Sigmoid colon (tissue), 4 donors: ENCODE measurements around the gene KRT81.

Source experiments
- EP300 ChIP-seq, 4 donors: sonication (generic); formaldehyde crosslinking; IDR thresholded peaks; one replicate each; pipeline ENCODE4 v1.6.1; 2017; ENCODE audit warnings: antibody characterized with exemption in 4 of 4
- POLR2AphosphoS5 ChIP-seq, 4 donors: sonication (generic); formaldehyde crosslinking; IDR thresholded peaks; one replicate each; pipeline ENCODE4 v1.6.1; 2017; ENCODE audit warnings: antibody characterized with exemption in 4 of 4
- TF ChIP-seq, protein P1 (sequence below), 4 experiments: fragments of 450-650 bp in 3 of 4; fragments of 200-600 bp in 1 of 4; IDR thresholded peaks; one replicate each; pipeline ENCODE4 v1.5.1; 2016 to 2019; ENCODE audit warnings: antibody characterized with exemption in 4 of 4, mild to moderate bottlenecking in 3 of 4, moderate library complexity in 2 of 4

DNA sequence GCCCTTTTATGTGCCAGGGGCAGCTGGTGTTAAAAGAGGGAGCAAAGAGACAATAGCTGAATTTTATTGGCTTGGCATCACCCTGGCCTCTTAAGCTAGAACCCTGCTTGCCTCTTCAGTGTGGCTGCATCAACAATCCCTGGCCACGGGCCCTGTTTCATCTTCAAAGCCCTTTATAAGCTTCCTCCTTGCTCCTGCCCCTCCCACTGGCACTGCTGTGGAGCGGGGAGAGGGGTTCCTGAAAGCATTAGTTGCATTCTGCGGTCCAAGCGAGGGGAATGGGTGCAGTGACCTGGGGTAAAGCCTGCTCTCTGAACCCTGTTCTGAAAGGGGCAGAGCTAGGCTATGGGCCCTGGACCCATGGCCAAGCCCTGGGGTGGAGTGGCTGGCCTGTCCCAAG, 30.1 kb upstream of the KRT81 start:
- TF ChIP-seq, protein P1, sequence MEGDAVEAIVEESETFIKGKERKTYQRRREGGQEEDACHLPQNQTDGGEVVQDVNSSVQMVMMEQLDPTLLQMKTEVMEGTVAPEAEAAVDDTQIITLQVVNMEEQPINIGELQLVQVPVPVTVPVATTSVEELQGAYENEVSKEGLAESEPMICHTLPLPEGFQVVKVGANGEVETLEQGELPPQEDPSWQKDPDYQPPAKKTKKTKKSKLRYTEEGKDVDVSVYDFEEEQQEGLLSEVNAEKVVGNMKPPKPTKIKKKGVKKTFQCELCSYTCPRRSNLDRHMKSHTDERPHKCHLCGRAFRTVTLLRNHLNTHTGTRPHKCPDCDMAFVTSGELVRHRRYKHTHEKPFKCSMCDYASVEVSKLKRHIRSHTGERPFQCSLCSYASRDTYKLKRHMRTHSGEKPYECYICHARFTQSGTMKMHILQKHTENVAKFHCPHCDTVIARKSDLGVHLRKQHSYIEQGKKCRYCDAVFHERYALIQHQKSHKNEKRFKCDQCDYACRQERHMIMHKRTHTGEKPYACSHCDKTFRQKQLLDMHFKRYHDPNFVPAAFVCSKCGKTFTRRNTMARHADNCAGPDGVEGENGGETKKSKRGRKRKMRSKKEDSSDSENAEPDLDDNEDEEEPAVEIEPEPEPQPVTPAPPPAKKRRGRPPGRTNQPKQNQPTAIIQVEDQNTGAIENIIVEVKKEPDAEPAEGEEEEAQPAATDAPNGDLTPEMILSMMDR (IDR thresholded peaks at IDR 0.05), result no peak
- TF ChIP-seq POLR2AphosphoS5 (IDR thresholded peaks at IDR 0.05), result no peak
- TF ChIP-seq EP300 (IDR thresholded peaks at IDR 0.05), result no peak
